HG02943 (cell line): ENCODE measurements around the gene C20orf144.

Experiments used
- ATAC-seq: cut with Tn5 transposase; IDR thresholded peaks from one replicate; pipeline ENCODE4 v1.9.1; 2021; ENCODE audit warnings: mild to moderate bottlenecking, low read depth, moderate library complexity; ENCODE audit not compliant: unreplicated experiment

C20orf144 gene

GRCh38 chr20:33648396-33649004 is 13.6 kb upstream of the C20orf144 start:
- no peak for ATAC-seq

- no peak for ATAC-seq
Observed at GRCh38 chr20:33649201-33649681, 12.9 kb upstream of the C20orf144 start.

- ATAC-seq: no peak
Observed at GRCh38 chr20:33650111-33650752, 11.9 kb upstream of the C20orf144 start.

GRCh38 chr20:33650753-33651561 is 11.2 kb upstream of the C20orf144 start:
- no peak for ATAC-seq

- no peak for ATAC-seq
Observed at GRCh38 chr20:33651562-33652048, 10.5 kb upstream of the C20orf144 start.

- ATAC-seq: no peak
Observed at GRCh38 chr20:33653218-33653899, 8.8 kb upstream of the C20orf144 start.

- ATAC-seq: no peak
Observed at GRCh38 chr20:33653900-33654596, 8.1 kb upstream of the C20orf144 start.

- no peak for ATAC-seq
Observed at GRCh38 chr20:33654680-33655161, 7.4 kb upstream of the C20orf144 start.

GRCh38 chr20:33655164-33655563 is 7.0 kb upstream of the C20orf144 start:
- no peak for ATAC-seq

- no peak for ATAC-seq
Observed at GRCh38 chr20:33656010-33656782, 5.9 kb upstream of the C20orf144 start.

- no peak for ATAC-seq
Observed at GRCh38 chr20:33656783-33657703, 5.1 kb upstream of the C20orf144 start.

GRCh38 chr20:33657704-33658095 is 4.4 kb upstream of the C20orf144 start:
- no peak for ATAC-seq

GRCh38 chr20:33658510-33658909 is 3.6 kb upstream of the C20orf144 start:
- ATAC-seq: no peak

GRCh38 chr20:33658929-33659328 is 3.2 kb upstream of the C20orf144 start:
- no peak for ATAC-seq

- ATAC-seq: no peak
Observed at GRCh38 chr20:33659341-33660034, 2.6 kb upstream of the C20orf144 start.

GRCh38 chr20:33660035-33660684 is 2.0 kb upstream of the C20orf144 start:
- no peak for ATAC-seq

- no peak for ATAC-seq
Observed at GRCh38 chr20:33660685-33661058, 1.5 kb upstream of the C20orf144 start.
